HFF-Myc (cell line): ENCODE measurements around the gene CASKIN1.

Source experiments
- DNase-seq: peaks from one replicate; pipeline ENCODE4 v3.0.0-alpha.2; 2011; ENCODE audit warnings: low read depth; ENCODE audit errors: extremely low read depth
- H3K4me3 ChIP-seq: replicated peaks from 2 replicates; pipeline ENCODE4 v1.5.1; 2011; ENCODE audit warnings: low read depth, mild to moderate bottlenecking, control low read depth, low read length
- TF ChIP-seq, protein P1 (sequence below): IDR thresholded peaks from 2 replicates; pipeline ENCODE4 v1.5.1; 2012; ENCODE audit warnings: mild to moderate bottlenecking, low read depth, low read length, control low read depth; ENCODE audit errors: missing control alignments

Gene CASKIN1

DNA sequence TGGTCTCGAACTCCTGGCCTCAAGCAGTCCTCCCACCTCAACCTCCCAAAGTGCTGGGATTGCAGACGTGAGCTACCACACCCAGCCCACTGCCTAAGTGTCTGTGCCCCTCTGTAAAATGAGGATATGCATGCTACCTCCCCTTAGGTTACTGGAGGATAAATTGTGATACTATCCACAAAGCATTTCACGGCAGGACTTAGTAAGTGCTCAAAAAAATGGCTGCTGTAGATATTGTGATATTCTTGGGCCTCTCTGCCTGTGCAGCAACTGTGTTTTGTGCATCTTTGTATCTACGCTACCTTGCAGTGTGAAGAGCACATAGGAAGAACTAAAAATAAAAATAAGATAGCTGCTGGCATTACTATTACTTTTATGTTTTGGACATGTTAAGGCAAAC is 1.9 kb upstream of the CASKIN1 start:
- H3K4me3 ChIP-seq = no peak overlapping the region
- no peak for DNase-seq
- TF ChIP-seq, protein P1, sequence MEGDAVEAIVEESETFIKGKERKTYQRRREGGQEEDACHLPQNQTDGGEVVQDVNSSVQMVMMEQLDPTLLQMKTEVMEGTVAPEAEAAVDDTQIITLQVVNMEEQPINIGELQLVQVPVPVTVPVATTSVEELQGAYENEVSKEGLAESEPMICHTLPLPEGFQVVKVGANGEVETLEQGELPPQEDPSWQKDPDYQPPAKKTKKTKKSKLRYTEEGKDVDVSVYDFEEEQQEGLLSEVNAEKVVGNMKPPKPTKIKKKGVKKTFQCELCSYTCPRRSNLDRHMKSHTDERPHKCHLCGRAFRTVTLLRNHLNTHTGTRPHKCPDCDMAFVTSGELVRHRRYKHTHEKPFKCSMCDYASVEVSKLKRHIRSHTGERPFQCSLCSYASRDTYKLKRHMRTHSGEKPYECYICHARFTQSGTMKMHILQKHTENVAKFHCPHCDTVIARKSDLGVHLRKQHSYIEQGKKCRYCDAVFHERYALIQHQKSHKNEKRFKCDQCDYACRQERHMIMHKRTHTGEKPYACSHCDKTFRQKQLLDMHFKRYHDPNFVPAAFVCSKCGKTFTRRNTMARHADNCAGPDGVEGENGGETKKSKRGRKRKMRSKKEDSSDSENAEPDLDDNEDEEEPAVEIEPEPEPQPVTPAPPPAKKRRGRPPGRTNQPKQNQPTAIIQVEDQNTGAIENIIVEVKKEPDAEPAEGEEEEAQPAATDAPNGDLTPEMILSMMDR = no peak

DNA sequence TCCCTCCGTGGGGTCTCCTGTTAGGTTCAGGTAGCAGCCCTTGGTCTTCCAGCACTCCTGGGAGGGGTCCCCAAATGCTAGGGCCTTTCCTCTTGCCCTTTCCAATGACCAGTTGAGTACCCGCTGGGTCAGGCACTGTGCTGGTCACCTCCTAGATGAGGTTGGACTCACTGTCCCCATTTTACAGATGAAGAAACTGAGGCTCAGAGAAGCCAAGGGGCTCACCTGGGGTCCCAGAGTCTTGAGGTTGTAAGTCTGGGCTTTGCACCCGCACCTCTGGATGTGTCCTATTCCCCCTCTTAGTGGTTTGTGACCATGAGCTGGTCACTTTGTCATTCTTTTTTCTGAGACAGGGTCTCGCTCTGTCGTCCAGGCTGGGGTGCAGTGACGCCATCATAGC is 1.4 kb upstream of the CASKIN1 start:
- no peak for DNase-seq
- TF ChIP-seq, protein P1 = no peak
- H3K4me3 ChIP-seq = no peak overlapping the region

GRCh38 chr16:2196981-2197511 is 641 bp upstream of the CASKIN1 start:
- TF ChIP-seq, protein P1 = no peak
- no peak overlapping the region for H3K4me3 ChIP-seq

DNA sequence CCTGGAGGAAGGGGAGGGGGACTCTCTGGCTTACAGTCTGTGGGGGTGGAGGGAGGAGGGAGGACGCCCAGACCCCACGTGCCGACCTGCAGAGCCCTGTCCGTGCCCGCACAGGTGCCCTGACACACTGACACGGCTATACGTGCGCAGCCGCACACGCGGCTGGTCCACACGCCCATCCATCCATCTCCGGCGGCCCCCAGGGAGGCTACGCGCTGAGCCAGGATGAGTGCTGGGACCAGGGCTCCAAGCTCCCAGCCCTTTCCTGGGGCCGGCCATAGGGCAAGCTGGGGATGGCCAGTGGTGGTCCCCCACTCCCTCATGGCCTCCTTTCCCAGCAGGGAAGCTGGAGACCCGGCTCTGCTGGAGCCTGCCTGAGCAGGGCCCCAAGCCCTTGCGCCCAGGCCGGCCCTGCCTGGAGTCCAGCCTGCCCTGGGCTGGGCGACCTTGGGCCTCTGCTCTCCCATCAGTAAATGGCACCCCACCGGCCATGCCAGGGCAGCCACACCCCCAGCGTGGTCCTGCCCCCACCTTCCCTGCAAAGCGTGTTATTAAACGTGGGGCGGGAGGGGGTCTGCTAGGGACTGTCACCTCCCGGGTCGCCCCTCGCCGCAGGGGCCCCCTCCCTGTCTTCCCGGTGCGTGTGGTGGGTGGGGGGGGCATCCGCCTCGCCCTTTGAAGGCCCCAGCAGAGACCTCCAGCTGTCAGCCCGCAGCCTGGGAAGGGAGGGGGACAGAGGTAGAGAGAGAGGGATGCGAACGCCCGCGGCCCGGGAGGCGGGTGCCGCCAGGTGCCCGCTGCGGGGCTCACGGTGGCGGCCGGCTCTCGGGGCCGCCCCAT is 863 bp downstream of the CASKIN1 start:
- peak overlapping the region; percentile 17; the same call in 1 of the 2 replicates for H3K4me3 ChIP-seq
- TF ChIP-seq, protein P1 = no peak
- DNase-seq = no peak

More at GRCh38 chr16:2196981-2197511, 641 bp upstream of the CASKIN1 start:
- no peak for DNase-seq

DNA sequence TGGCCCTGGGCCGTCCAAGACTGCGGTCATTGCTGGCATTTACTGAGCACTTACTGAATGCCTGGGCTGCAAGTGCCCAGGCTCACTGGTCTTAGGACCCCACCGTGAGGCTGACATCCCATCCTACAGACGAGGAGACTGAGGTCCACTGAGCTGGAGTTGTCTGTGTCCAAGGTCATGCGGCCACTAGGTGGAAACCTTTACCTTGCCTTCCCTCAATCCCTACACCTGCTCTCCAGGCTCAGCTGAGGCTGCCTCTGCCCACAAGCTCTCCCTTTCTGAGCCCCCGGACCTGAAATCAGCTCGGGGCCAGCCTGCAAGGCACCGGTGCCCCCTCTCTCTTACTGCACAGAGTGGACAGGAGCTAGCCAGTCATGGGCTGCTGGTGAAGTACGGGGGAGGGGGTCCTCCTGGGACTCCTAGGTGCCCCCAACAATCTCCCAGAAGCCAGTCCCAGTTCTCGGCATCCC is 1.5 kb downstream of the CASKIN1 start:
- DNase-seq = no peak
- H3K4me3 ChIP-seq = no peak overlapping the region
- TF ChIP-seq, protein P1 = peak; percentile 33

DNA sequence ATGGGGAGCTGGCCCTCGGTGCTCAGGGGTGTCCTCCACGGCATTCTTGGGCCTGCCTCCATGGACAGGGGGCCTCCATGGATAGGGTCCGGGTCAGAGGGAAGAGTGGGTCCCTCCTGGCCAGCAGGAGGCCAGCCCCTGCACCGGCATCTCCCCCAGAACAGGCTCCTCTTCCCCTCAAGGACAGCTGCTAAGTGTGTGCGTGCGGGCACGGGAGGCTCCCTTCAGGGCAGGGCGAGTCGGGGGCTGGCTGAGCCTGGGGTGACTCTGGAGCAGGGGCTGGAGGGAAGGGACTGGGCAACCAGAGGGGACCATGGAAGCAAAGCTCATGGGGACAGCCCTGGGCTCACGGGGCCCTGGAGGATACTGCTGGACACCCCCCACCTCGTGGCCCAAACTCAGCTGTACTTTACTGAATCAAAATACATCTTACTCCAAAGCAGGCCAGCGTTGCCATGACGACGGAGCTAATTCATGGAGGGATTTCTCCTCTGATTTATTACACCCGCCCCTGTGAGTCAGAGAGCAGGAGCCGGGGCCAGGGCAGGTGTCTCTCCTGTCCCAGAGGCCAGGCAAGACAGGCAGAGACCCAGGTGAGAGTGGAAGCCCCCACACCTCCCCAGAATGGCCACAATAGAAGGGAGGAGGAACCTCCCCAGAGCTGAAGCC is 2.1 kb downstream of the CASKIN1 start:
- TF ChIP-seq, protein P1 = no peak
- H3K4me3 ChIP-seq = no peak overlapping the region
- DNase-seq = peak; percentile 29
